GM10248 (cell line): ENCODE results near the gene AOPEP.
"Not testable (repeated sequence)": the region's sequence is repeated elsewhere in the genome, so short reads cannot be mapped to it uniquely, and the experiment has no call there.

Source experiments
- CTCF ChIA-PET: fragments of 300-600 bp; sonication (Branson Sonifier 250); formaldehyde crosslinking; extraction: SDS; loops from one replicate; lab custom pipeline; 2021; ENCODE audit warnings: antibody characterized with exemption; lab: Yijun Ruan, JAX
- POLR2A ChIA-PET: fragments of 350-650 bp; sonication (Branson Sonifier 250); formaldehyde crosslinking; extraction: SDS; loops from one replicate; lab custom pipeline; 2020; ENCODE audit warnings: antibody characterized with exemption; lab: Yijun Ruan, JAX
- DNase-seq: peaks from one replicate; pipeline ENCODE4 v3.0.0; 2012; ENCODE audit errors: extremely low spot score
- TF ChIP-seq, protein P1 (sequence below): IDR thresholded peaks from 2 replicates; pipeline ENCODE4 v1.5.1; 2012; ENCODE audit warnings: mild to moderate bottlenecking, low read depth; ENCODE audit errors: extremely low read depth, missing control alignments, control extremely low read depth

AOPEP gene

DNA sequence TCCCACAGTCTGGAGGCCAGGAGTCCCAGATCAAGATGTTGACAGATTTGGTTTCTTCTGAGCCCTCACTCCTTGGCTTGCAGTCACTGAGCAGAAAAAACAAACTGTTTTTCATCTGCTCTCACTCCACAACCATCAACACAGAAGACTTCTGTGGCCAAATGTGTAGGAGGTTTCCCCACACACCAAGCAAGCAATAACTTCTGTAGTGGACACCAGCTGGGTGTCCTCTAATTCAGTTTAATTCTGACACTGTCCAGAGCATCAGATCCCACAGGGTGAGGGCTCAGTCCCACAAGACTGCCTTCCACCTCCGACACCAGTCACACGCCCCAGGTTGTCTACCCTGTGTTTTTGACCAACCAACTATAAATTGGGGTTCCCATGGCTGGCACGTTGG lies 209.9 kb downstream of the AOPEP start:
- DNase-seq: no peak
- TF ChIP-seq, protein P1, sequence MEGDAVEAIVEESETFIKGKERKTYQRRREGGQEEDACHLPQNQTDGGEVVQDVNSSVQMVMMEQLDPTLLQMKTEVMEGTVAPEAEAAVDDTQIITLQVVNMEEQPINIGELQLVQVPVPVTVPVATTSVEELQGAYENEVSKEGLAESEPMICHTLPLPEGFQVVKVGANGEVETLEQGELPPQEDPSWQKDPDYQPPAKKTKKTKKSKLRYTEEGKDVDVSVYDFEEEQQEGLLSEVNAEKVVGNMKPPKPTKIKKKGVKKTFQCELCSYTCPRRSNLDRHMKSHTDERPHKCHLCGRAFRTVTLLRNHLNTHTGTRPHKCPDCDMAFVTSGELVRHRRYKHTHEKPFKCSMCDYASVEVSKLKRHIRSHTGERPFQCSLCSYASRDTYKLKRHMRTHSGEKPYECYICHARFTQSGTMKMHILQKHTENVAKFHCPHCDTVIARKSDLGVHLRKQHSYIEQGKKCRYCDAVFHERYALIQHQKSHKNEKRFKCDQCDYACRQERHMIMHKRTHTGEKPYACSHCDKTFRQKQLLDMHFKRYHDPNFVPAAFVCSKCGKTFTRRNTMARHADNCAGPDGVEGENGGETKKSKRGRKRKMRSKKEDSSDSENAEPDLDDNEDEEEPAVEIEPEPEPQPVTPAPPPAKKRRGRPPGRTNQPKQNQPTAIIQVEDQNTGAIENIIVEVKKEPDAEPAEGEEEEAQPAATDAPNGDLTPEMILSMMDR: no peak
- POLR2A ChIA-PET: no interaction called here
- CTCF ChIA-PET: interaction anchor here (0.8 to 1.9 kb wide), 2 partner anchors 19 to 41 kb away, joined by 3 to 4 read pairs; no protein-coding TSS in a partner anchor

DNA sequence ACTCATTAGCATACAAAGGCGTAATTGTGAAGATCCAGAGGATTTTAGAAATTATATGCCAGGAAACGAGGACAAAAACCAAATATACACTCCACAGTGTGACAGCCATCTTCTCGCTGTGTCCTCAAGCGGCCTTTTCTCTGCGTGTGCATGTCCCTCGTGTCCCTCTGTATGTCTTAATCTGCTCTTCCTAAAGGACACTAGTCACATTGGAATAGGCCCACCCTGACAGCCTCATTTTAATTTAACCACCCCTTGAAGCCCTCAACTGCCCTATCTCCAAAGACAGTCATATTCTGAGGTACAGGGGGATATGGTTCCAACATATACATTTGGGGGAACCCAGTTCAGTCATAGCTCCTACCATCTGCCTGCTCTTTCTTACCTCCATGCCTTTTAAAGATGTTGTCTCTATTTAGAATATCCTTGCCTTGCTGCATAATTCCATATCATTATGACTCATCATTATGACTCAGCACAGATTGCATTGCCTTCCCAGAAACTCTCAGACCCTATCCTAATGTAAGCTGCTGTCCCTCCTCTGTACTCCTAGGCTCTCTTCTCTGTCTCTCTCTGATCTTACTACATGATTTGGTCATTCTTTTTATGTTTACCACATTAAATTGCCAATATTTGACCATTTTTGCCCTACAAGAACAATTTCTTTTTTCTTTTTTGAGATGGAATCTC lies 210.9 kb downstream of the AOPEP start:
- no peak for DNase-seq
- TF ChIP-seq, protein P1: no peak
- ChIA-PET CTCF (interaction anchor here (1.9 kb wide), 1 partner anchor 20 kb away, joined by 4 read pairs; no protein-coding TSS in a partner anchor), POLR2A (no interaction called here)

DNA sequence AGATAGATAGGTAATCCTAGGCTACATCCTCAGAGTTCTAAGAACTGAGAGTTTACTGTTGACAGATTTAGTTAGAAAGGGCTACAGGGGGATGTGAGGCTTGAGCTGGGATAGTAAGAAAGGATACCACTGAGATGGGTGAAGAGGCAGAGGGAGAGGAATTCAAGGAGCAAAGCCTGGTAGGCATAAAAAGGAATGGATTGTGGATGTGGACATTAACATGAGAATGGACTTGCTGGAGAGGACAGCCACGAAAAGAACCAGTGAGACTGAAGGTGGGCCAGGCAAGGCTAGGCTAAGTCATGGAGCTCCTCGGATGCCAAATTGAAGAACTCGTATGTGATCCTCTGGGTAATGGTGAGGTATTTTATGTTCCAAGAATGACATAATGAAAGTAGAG lies 211.9 kb downstream of the AOPEP start:
- no peak for DNase-seq
- CTCF ChIA-PET: interaction anchor here (1.2 kb wide), 1 partner anchor 10 kb away, joined by 3 read pairs; no protein-coding TSS in a partner anchor
- TF ChIP-seq, protein P1: no peak
- POLR2A ChIA-PET: no interaction called here

DNA sequence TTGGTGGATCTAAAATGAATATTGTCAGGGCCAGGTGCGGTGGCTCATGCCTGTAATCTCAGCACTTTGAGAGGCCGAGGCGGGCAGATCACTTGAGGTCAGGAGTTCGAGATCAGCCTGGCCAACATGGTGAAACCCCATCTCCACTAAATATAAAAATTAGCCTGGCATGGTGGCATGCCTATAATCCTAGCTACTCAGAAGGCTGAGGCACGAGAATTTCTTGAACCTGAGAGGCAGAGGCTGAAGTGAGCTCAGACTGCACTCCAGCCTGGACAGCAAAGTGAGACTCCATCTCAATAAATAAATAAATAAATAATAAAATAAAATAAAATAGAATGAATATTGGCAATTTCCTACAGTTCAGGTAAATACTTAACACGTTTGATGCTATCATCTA lies 213.8 kb downstream of the AOPEP start:
- CTCF ChIA-PET: interaction anchor here (0.8 to 1.1 kb wide), 3 partner anchors 9 to 11 kb away, joined by 3 to 4 read pairs (median 3); no protein-coding TSS in a partner anchor
- POLR2A ChIA-PET, DNase-seq: not testable (repeated sequence)

DNA sequence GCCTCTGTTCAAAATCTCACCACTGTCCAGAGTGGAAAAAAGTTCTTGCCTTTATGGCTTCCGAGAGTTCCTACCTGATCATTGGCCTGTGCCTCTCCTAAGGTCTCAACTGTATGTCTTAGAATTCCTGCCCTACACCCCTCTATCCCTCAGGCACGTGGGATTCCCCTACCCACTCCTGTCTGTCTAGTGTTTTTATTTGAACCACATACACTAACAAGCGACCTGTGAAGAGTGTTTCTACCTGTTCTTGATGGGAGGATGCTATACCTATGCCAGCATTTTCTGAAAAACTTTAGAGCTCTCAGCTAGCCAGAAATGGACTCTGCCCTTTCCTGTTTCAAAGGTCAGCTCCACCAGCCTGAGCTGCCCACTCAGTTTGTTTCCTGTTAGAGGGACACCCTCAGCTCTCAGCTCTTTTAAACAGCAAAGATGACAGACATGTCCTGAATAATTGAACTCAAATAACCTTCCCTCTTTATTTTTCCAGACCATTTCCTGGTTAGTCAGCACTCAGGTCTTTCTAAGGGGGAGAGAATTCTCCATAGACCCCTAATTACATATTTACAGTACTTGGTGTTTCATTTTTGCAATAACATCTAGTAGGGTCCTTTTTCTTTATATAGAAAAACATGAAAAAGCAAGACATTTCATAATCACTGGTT lies 214.8 kb downstream of the AOPEP start:
- POLR2A ChIA-PET: no interaction called here
- TF ChIP-seq, protein P1: no peak
- CTCF ChIA-PET: interaction anchor here (1.1 kb wide), 1 partner anchor 8 kb away, joined by 3 read pairs; no protein-coding TSS in a partner anchor
- no peak for DNase-seq

DNA sequence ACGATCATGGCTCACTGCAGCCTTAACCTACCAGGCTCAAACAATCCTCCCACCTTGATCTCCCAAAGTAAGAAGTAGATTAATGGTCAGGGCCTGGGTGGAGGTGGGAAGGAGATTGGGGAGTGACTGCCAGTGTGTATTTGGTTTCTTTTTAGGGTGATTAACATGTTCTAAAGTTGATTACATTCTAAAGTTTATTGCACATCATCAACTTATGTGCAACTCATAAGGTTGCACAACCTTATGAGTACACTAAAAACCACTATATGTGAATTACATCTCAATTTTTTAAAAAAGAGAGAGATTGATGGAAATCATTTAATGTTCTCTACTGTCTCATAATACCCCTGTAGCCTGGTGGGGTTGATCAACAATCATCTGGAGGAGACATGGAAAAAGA lies 218.1 kb downstream of the AOPEP start:
- DNase-seq: no peak
- TF ChIP-seq, protein P1: no peak
- CTCF ChIA-PET: interaction anchor here (1.3 kb wide), 1 partner anchor 29 kb away, joined by 3 read pairs; no protein-coding TSS in a partner anchor
- POLR2A ChIA-PET: no interaction called here
